WTC11 (cell line): ENCODE results near the gene RBM10.

Source experiments
- CTCF ChIP-seq: fragments of 200-600 bp; IDR thresholded peaks from 2 replicates; pipeline ENCODE4 v1.8.0; 2022; ENCODE audit warnings: antibody characterized with exemption
- TEAD1 ChIP-seq: sonication (generic); formaldehyde crosslinking; IDR thresholded peaks from 2 replicates; pipeline ENCODE4 v1.8.0; 2022; ENCODE audit warnings: mild to moderate bottlenecking, missing genetic modification reagents
- TP53 ChIP-seq: sonication (generic); formaldehyde crosslinking; IDR thresholded peaks from 2 replicates; pipeline ENCODE4 v1.8.1; 2023; ENCODE audit warnings: mild to moderate bottlenecking, missing genetic modification reagents
- ZNF138 ChIP-seq: sonication (generic); formaldehyde crosslinking; conservative IDR thresholded peaks from 2 replicates; pipeline ENCODE4 v1.8.1; 2022; ENCODE audit warnings: mild to moderate bottlenecking, moderate library complexity, missing genetic modification reagents
- ZNF532 ChIP-seq: fragments of 250-450 bp; sonication (Bioruptor Pico); IDR thresholded peaks from 2 replicates; pipeline ENCODE4 v1.9.0; 2021; ENCODE audit warnings: mild to moderate bottlenecking, borderline replicate concordance

GRCh38 chrX:47202316-47202715 is 57.3 kb downstream of the RBM10 start:
- TF ChIP-seq ZNF532 (no peak), TP53 (CRISPR knock-in tag) (no peak), CTCF (no peak), ZNF138 (CRISPR knock-in tag) (no peak), TEAD1 (CRISPR knock-in tag) (no peak)
